Neural cell (in vitro differentiated cells): ENCODE results near the gene RD3L. TPM values are rescaled to one million over a fixed set of nuclear protein-coding genes. Genes with fewer than 3 reads are reported as not detected.

ENCODE experiments used
- H2AFZ ChIP-seq: fragments of 200-600, 300-800 bp; sonication (generic), shearing (Covaris generic); 2 replicates; pipeline ENCODE4 v1.6.0; 2014; ENCODE audit warnings: low read depth, mild to moderate bottlenecking, antibody characterized with exemption, low read length, moderate library complexity
- H3F3A ChIP-seq: fragments of 200-600 bp; shearing (Covaris generic); 2 replicates; pipeline ENCODE4 v1.6.1; 2016; ENCODE audit warnings: mild to moderate bottlenecking, moderate library complexity, mixed read lengths, antibody characterized with exemption, low read length; ENCODE audit not compliant: insufficient read depth, poor library complexity, severe bottlenecking
- H3K27ac ChIP-seq: fragments of 200-600, 300-800 bp; sonication (generic), shearing (Covaris generic); 2 replicates; pipeline ENCODE4 v1.5.1; 2014; ENCODE audit warnings: mild to moderate bottlenecking, low read length, moderate library complexity
- H3K27me3 ChIP-seq: fragments of 300-800, 200-600 bp; sonication (generic), shearing (Covaris generic); 2 replicates; pipeline ENCODE4 v1.6.0; 2014; ENCODE audit warnings: mild to moderate bottlenecking, low read depth, low read length, moderate library complexity; ENCODE audit not compliant: insufficient read depth
- H3K36me3 ChIP-seq: fragments of 300-800, 200-600 bp; sonication (generic), shearing (Covaris generic); 2 replicates; pipeline ENCODE4 v1.5.1; 2014; ENCODE audit warnings: mild to moderate bottlenecking, antibody characterized with exemption, low read length, moderate library complexity; ENCODE audit not compliant: insufficient read depth
- H3K4me2 ChIP-seq: fragments of 300-800, 200-600 bp; sonication (generic), shearing (Covaris generic); 2 replicates; pipeline ENCODE4 v1.6.0; 2014; ENCODE audit warnings: mild to moderate bottlenecking, low read length
- H3K4me3 ChIP-seq: fragments of 300-800, 200-600 bp; sonication (generic), shearing (Covaris generic); 2 replicates; pipeline ENCODE4 v1.5.1; 2014; ENCODE audit warnings: mild to moderate bottlenecking, low read length, moderate library complexity
- H3K79me2 ChIP-seq: fragments of 200-600 bp; shearing (Covaris generic); replicated peaks from 2 replicates; pipeline ENCODE4 v1.6.0; 2014; ENCODE audit warnings: mild to moderate bottlenecking, low read length, moderate library complexity; ENCODE audit not compliant: insufficient read depth
- H3K9ac ChIP-seq: fragments of 300-800, 200-600 bp; sonication (generic), shearing (Covaris generic); 2 replicates; pipeline ENCODE4 v1.6.1; 2016; ENCODE audit warnings: mild to moderate bottlenecking, low read length, mixed read lengths
- H3K9me2 ChIP-seq: fragments of 200-600 bp; shearing (Covaris generic); 2 replicates; pipeline ENCODE4 v1.6.1; 2016; ENCODE audit warnings: mild to moderate bottlenecking, low read length, mixed read lengths; ENCODE audit not compliant: insufficient read depth
- H3K9me3 ChIP-seq: fragments of 200-600, 300-800 bp; sonication (generic), shearing (Covaris generic); 2 replicates; pipeline ENCODE4 v1.6.1; 2016; ENCODE audit warnings: mild to moderate bottlenecking, mixed run types, low read length, moderate library complexity, mixed read lengths
- H4K20me1 ChIP-seq: fragments of 200-600 bp; shearing (Covaris generic); 2 replicates; pipeline ENCODE4 v1.6.1; 2016; ENCODE audit warnings: mild to moderate bottlenecking, mixed run types; ENCODE audit not compliant: insufficient read depth
- CTCF ChIP-seq: fragments of 450-650 bp; IDR thresholded peaks from 2 replicates; pipeline ENCODE4 v1.5.1; 2014; ENCODE audit warnings: antibody characterized with exemption, mild to moderate bottlenecking, moderate library complexity; ENCODE audit not compliant: poor library complexity, severe bottlenecking
- EP300 ChIP-seq: fragments of 450-650 bp; conservative IDR thresholded peaks from 2 replicates; pipeline ENCODE4 v1.6.1; 2014; ENCODE audit warnings: antibody characterized with exemption, mild to moderate bottlenecking, moderate library complexity; ENCODE audit not compliant: poor library complexity, severe bottlenecking
- EZH2 ChIP-seq: fragments of 200-600, 300-800 bp; shearing (Covaris generic), sonication (generic); IDR thresholded peaks from 2 replicates; pipeline ENCODE4 v1.6.1; 2014; ENCODE audit warnings: antibody characterized with exemption, low read length, borderline replicate concordance, mild to moderate bottlenecking; ENCODE audit not compliant: insufficient read depth, poor library complexity, severe bottlenecking
- MXI1 ChIP-seq: fragments of 450-650 bp; conservative IDR thresholded peaks from 2 replicates; pipeline ENCODE4 v1.6.1; 2014; ENCODE audit warnings: antibody characterized with exemption, mild to moderate bottlenecking; ENCODE audit not compliant: poor library complexity, severe bottlenecking
- POLR2AphosphoS5 ChIP-seq: IDR thresholded peaks from 2 replicates; pipeline ENCODE4 v1.6.1; 2012
- RAD21 ChIP-seq: fragments of 450-650 bp; conservative IDR thresholded peaks from 2 replicates; pipeline ENCODE4 v1.6.1; 2014; ENCODE audit warnings: antibody characterized with exemption, mild to moderate bottlenecking, moderate library complexity
- REST ChIP-seq: IDR thresholded peaks from 2 replicates; pipeline ENCODE4 v1.6.1; 2012; ENCODE audit warnings: borderline replicate concordance
- SMC3 ChIP-seq: fragments of 450-650 bp; conservative IDR thresholded peaks from 2 replicates; pipeline ENCODE4 v1.6.1; 2014; ENCODE audit warnings: antibody characterized with exemption, mild to moderate bottlenecking, moderate library complexity; ENCODE audit not compliant: poor library complexity
- TAF1 ChIP-seq: IDR thresholded peaks from 2 replicates; pipeline ENCODE4 v1.6.1; 2012; ENCODE audit warnings: low read depth
- polyA plus RNA-seq: library from polyadenylated mRNA; depleted of rRNA; stranded (reverse); fragments of >200 nt; gene quantifications from 2 replicates; pipeline ENCODE4 v1.2.3, GENCODE V29; 2014

RD3L gene
- polyA plus RNA-seq, 1 donor from 2014 or later = 0.69 TPM

GRCh38 chr14:103920981-103921854, 21.1 kb downstream of the RD3L start:
- no peaks in the 10 kb centered on the region for H4K20me1 ChIP-seq
- no peaks in the 10 kb centered on the region for H3K27me3 ChIP-seq
- H3K79me2 ChIP-seq = peaks cover 27% of the 10 kb centered on the region
- peak overlapping the region; percentile 67 for H3K27ac ChIP-seq
- peak overlapping the region; percentile 76 for H3K4me2 ChIP-seq
- H2AFZ ChIP-seq = peak overlapping the region; percentile 74
- no peaks in the 10 kb centered on the region for H3K9me2 ChIP-seq
- no peaks in the 10 kb centered on the region for H3K36me3 ChIP-seq
- H3K9me3 ChIP-seq = no peaks in the 10 kb centered on the region
- H3F3A ChIP-seq = no peaks in the 10 kb centered on the region
- TF ChIP-seq REST = no peak
- peak; percentile 54 for TF ChIP-seq TAF1
- peak; percentile 66 for TF ChIP-seq RAD21
- peak; percentile 97 for TF ChIP-seq POLR2AphosphoS5
- TF ChIP-seq SMC3 = peak; percentile 63
- TF ChIP-seq MXI1 = peak; percentile 83
- TF ChIP-seq CTCF = peak; percentile 99
- TF ChIP-seq EP300 = peak; percentile 53
- TF ChIP-seq EZH2 = no peak
- peak overlapping the region; percentile 88 for H3K9ac ChIP-seq
- peak overlapping the region; percentile 96 for H3K4me3 ChIP-seq

GRCh38 chr14:103916636-103917262, 25.6 kb downstream of the RD3L start:
- peaks cover 30% of the 10 kb centered on the region for H3K79me2 ChIP-seq
- H3K36me3 ChIP-seq = no peaks in the 10 kb centered on the region
- no peak overlapping the region for H3K27ac ChIP-seq
- H4K20me1 ChIP-seq = no peaks in the 10 kb centered on the region
- no peaks in the 10 kb centered on the region for H3F3A ChIP-seq
- H3K9me2 ChIP-seq = no peaks in the 10 kb centered on the region
- no peak overlapping the region for H3K9ac ChIP-seq
- TF ChIP-seq SMC3 (no peak), MXI1 (no peak), EZH2 (no peak), POLR2AphosphoS5 (no peak), REST (no peak), RAD21 (no peak), TAF1 (no peak), CTCF (no peak), EP300 (no peak)
- no peak overlapping the region for H2AFZ ChIP-seq
- H3K4me3 ChIP-seq = no peak overlapping the region
- no peaks in the 10 kb centered on the region for H3K27me3 ChIP-seq
- H3K9me3 ChIP-seq = no peaks in the 10 kb centered on the region
- H3K4me2 ChIP-seq = no peak overlapping the region
